Ramos (cell line): Measurements from ENCODE around the gene CLK3.

ENCODE experiments used
- in situ Hi-C: fragments of 300-500 bp; cut with MboI; formaldehyde crosslinking; loops from one replicate; pipeline ENCODE4 v1.14.3; 2022; ENCODE audit warnings: low sequenced_read_pairs; ENCODE audit not compliant: unreplicated experiment

Gene CLK3

GRCh38 chr15:74619916-74620635, 4.4 kb downstream of the CLK3 start:
- in situ Hi-C loops, result loop anchor here (5.0 kb wide), 2 partner anchors 248 to 332 kb away; no protein-coding TSS in a partner anchor

- in situ Hi-C loops, result loop anchor here (5.0 kb wide), 2 partner anchors 249 to 331 kb away; no protein-coding TSS in a partner anchor
These were observed 5.3 kb downstream of the CLK3 start for GRCh38 chr15:74620636-74621545.

- in situ Hi-C loops, result loop anchor here (5.0 kb wide), 2 partner anchors 249 to 331 kb away; no protein-coding TSS in a partner anchor
These were observed 5.9 kb downstream of the CLK3 start for GRCh38 chr15:74621546-74621920.

- in situ Hi-C loops, result loop anchor here (5.0 kb wide), 2 partner anchors 250 to 330 kb away; no protein-coding TSS in a partner anchor
These were observed 6.3 kb downstream of the CLK3 start for GRCh38 chr15:74621936-74622335.

GRCh38 chr15:74622758-74623157, 7.1 kb downstream of the CLK3 start:
- in situ Hi-C loops, result loop anchor here (5.0 kb wide), 2 partner anchors 250 to 330 kb away; no protein-coding TSS in a partner anchor

- in situ Hi-C loops, result loop anchor here (5.0 kb wide), 2 partner anchors 252 to 328 kb away; no protein-coding TSS in a partner anchor
These were observed 8.5 kb downstream of the CLK3 start for GRCh38 chr15:74624020-74624602.

GRCh38 chr15:74625693-74626092, 10.1 kb downstream of the CLK3 start:
- in situ Hi-C loops, result no loop called here

- in situ Hi-C loops, result no loop called here
These were observed 10.7 kb downstream of the CLK3 start for GRCh38 chr15:74626336-74626735.

GRCh38 chr15:74626752-74627692, 11.4 kb downstream of the CLK3 start:
- in situ Hi-C loops, result no loop called here

- in situ Hi-C loops, result no loop called here
These were observed 12.1 kb downstream of the CLK3 start for GRCh38 chr15:74627766-74628165.

GRCh38 chr15:74628199-74628598, 12.6 kb downstream of the CLK3 start:
- in situ Hi-C loops, result no loop called here

- in situ Hi-C loops, result no loop called here
These were observed 13.3 kb downstream of the CLK3 start for GRCh38 chr15:74628949-74629348.

GRCh38 chr15:74629696-74630095, 14.1 kb downstream of the CLK3 start:
- in situ Hi-C loops, result loop anchor here (10.0 kb wide), 1 partner anchor 205 kb away; no protein-coding TSS in a partner anchor

GRCh38 chr15:74630284-74631086, 14.8 kb downstream of the CLK3 start:
- in situ Hi-C loops, result loop anchor here (10.0 kb wide), 1 partner anchor 204 kb away; no protein-coding TSS in a partner anchor

- in situ Hi-C loops, result loop anchor here (10.0 kb wide), 1 partner anchor 204 kb away; no protein-coding TSS in a partner anchor
These were observed 15.4 kb downstream of the CLK3 start for GRCh38 chr15:74631087-74631385.

GRCh38 chr15:74631408-74631807, 15.8 kb downstream of the CLK3 start:
- in situ Hi-C loops, result loop anchor here (10.0 kb wide), 1 partner anchor 203 kb away; no protein-coding TSS in a partner anchor

- in situ Hi-C loops, result loop anchor here (10.0 kb wide), 1 partner anchor 203 kb away; no protein-coding TSS in a partner anchor
These were observed 16.4 kb downstream of the CLK3 start for GRCh38 chr15:74631935-74632560.

GRCh38 chr15:74632601-74633000, 17.0 kb downstream of the CLK3 start:
- in situ Hi-C loops, result loop anchor here (10.0 kb wide), 1 partner anchor 202 kb away; no protein-coding TSS in a partner anchor
